ENCODE data around the gene NKD1. TPM values are rescaled to one million over a fixed set of nuclear protein-coding genes. Genes with fewer than 3 reads are reported as not detected.

The NKD1 gene
- total and polyA plus RNA-seq, 4 donors: 2.3 to 14.1 (median 8.0) TPM

GRCh38 chr16:50515218-50515617 is 33.0 kb upstream of the NKD1 start:
- Histone ChIP-seq H3K9ac (ENCODE audit: insufficient read depth in 1 of 2, low read length in 2 of 2) (no peak overlapping the region), H3K36me3 (ENCODE audit: control insufficient read depth in 4 of 4, insufficient read depth in 4 of 4, low read length in 4 of 4) (no peaks in the 10 kb centered on the region), H3K4me3 (no peak overlapping the region), H3K27me3 (ENCODE audit: control insufficient read depth in 3 of 3, insufficient read depth in 3 of 3, low read length in 2 of 3) (no peaks in the 10 kb centered on the region), H3K4me1 (ENCODE audit: control insufficient read depth in 5 of 5, insufficient read depth in 5 of 5, low read length in 5 of 5) (no peaks in the 10 kb centered on the region), H3K27ac (ENCODE audit: low read depth in 1 of 2, low read length in 1 of 2) (no peak overlapping the region), H3K9me3 (ENCODE audit: control insufficient read depth in 4 of 4, insufficient read depth in 3 of 4, low read length in 3 of 4) (peaks cover 0 to 12% (median 7%) of the 10 kb centered on the region in 4 donors)
- DNase-seq: no peak
- no peak for ATAC-seq (ENCODE audit: insufficient read depth, low FRiP score)
- no peak for TF ChIP-seq CTCF (IDR thresholded peaks at IDR 0.05; ENCODE audit: control extremely low read depth, extremely low read depth)
- WGBS, 2 donors: 97 to 98% methylated on average over 1 of the region's 1 CpG

DNA sequence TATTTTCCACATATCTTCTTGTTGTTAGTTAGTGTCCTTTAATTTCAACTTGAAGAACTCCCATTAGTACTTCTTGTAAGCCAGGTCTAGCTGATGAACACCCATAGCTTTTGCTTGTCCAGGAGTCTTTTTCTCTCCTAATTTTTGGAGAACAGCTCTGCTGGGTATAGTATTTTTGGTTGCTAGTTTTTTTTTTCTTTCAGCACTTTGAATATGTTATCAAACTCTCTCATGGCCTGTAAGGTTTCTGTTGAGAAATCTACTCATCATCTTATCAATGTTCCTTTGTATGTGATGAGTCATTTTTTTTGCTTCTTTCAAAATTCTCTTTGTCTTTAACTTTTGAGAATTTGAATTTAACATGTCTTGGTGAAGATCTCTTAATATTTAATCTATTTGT is 31.8 kb upstream of the NKD1 start:
- ATAC-seq (ENCODE audit: insufficient read depth, low FRiP score) (no peak), DNase-seq (no peak)
- H3K4me3 ChIP-seq: no peak overlapping the region
- H3K4me1 ChIP-seq (ENCODE audit: control insufficient read depth in 5 of 5, insufficient read depth in 5 of 5, low read length in 5 of 5): no peaks in the 10 kb centered on the region
- no peaks in the 10 kb centered on the region for H3K27me3 ChIP-seq (ENCODE audit: control insufficient read depth in 3 of 3, insufficient read depth in 3 of 3, low read length in 2 of 3)
- H3K9me3 ChIP-seq (ENCODE audit: control insufficient read depth in 4 of 4, insufficient read depth in 3 of 4, low read length in 3 of 4): peaks cover 0 to 8% (median 7%) of the 10 kb centered on the region in 4 donors
- no peak for TF ChIP-seq CTCF (IDR thresholded peaks at IDR 0.05; ENCODE audit: control extremely low read depth, extremely low read depth)
- H3K36me3 ChIP-seq (ENCODE audit: control insufficient read depth in 4 of 4, insufficient read depth in 4 of 4, low read length in 4 of 4): no peaks in the 10 kb centered on the region
- H3K9ac ChIP-seq (ENCODE audit: insufficient read depth in 1 of 2, low read length in 2 of 2): no peak overlapping the region
- no peak overlapping the region for H3K27ac ChIP-seq (ENCODE audit: low read depth in 1 of 2, low read length in 1 of 2)

DNA sequence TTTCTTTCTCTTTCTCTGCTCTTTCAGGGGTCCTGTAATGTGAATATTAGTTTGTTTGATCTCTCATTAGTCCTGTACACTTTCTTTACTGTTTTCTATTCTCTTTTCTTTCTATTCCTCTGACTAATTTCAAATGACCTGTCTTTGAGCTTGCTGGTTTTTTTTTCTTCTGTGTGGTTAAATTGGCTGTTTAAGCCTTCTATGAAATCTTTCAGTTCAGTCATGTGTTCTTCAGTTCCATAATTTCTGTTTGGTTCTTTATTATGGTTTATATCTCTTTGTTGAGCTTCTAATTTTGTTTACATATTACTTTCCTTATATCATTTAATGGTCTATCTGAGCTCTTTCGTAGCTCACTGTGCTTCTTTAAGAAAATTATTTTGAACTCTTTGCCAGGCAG is 31.3 kb upstream of the NKD1 start:
- peaks cover 0 to 8% (median 7%) of the 10 kb centered on the region in 4 donors for H3K9me3 ChIP-seq (ENCODE audit: control insufficient read depth in 4 of 4, insufficient read depth in 3 of 4, low read length in 3 of 4)
- no peaks in the 10 kb centered on the region for H3K4me1 ChIP-seq (ENCODE audit: control insufficient read depth in 5 of 5, insufficient read depth in 5 of 5, low read length in 5 of 5)
- no peaks in the 10 kb centered on the region for H3K36me3 ChIP-seq (ENCODE audit: control insufficient read depth in 4 of 4, insufficient read depth in 4 of 4, low read length in 4 of 4)
- H3K27ac ChIP-seq (ENCODE audit: low read depth in 1 of 2, low read length in 1 of 2): no peak overlapping the region
- H3K9ac ChIP-seq (ENCODE audit: insufficient read depth in 1 of 2, low read length in 2 of 2): no peak overlapping the region
- H3K4me3 ChIP-seq: no peak overlapping the region
- no peak for ATAC-seq (ENCODE audit: insufficient read depth, low FRiP score)
- no peak for DNase-seq
- no peaks in the 10 kb centered on the region for H3K27me3 ChIP-seq (ENCODE audit: control insufficient read depth in 3 of 3, insufficient read depth in 3 of 3, low read length in 2 of 3)
- TF ChIP-seq CTCF (IDR thresholded peaks at IDR 0.05; ENCODE audit: control extremely low read depth, extremely low read depth): no peak
- WGBS, 2 donors: 92 to 95% methylated on average over 1 of the region's 1 CpG

Measured in lung (tissue), 12 donors.